ENCODE data around the gene PDE4B.

PDE4B gene

DNA sequence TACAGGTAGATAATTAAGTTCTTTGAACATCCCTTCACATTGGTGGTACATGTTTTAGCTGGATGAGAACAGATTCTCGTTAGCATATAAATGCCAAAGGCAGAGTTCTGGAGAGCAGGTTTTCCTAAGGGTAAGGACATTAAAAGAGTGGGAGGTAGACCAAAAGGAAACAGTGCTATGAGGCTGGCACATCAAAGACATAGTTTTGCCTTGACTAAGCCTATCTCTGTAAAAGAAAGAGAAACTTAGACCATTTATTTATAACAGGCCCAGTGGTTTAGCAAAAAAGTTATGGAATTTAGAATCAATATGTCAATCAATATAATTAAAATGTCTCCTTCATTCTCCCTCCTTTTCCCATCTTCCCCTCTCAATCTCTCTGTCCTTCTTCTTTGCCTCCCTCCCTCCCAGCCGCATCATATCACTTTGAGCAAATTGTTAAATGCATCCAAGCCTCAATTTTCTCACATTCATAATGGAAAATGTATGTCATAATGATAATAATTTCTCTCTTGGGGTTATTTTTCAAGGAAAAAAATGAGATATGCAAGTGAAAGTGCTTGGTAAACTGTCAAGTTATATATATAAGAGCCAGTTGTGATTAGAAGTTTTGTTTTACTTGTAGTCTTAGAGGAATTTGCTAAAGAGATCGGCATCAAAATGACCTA is 531.4 kb downstream of the PDE4B start:
- peak; percentile 31 for DNase-seq

DNA sequence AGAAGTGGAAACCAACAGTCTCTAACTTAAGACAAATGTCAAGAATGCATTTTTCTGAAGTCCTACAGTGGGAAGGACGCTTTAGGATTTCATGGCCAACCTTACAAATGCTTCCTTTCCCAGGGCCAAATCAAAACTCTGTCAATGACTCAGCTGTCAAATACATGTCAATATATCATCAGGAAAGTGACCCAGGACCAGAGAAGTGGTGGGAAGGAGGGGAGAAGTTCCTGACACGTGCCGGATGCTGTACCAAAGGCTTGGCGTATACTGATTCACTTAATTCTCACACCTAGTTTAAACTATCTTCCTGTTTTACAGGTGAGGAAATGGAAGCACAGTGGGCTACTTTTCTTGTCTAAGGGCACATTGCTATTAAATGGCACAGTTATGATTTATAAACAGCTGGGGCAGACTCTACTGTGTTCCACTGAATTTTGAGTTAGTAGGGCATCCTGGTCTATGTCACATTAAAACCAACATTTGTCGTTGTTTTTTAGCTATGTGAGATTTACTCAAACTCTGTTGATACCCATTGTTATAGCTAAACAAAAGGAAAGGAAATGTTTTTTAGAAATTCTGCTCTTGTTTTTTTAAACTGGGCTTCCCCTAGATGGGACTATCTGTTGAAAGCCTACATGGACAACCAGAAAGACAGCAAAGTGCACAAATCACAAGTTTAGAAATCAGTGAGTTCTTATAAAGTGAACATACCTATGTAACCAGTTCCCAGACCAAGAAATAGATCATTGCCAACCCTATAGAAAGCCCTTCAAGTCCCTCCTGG is 533.1 kb downstream of the PDE4B start:
- DNase-seq: no peak

DNA sequence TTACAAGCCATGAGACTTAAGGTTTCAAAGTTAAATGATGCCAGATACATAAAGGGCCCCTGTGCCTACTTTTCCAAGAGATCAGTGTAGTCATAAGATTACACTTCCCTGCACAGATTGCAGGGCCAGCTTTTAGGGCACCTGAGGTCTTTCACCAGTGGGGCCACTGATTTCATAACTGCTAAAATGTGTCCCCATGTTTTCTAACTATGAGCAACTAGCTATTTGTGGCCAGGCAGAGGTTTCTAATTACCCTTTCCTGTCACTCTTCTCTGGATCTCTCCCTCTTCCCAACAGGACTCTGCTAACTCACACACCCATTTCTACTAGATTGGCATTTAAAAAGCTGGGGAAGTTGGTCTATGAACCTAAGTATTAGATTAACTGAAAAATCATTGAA is 534.2 kb downstream of the PDE4B start:
- DNase-seq: no peak

DNA sequence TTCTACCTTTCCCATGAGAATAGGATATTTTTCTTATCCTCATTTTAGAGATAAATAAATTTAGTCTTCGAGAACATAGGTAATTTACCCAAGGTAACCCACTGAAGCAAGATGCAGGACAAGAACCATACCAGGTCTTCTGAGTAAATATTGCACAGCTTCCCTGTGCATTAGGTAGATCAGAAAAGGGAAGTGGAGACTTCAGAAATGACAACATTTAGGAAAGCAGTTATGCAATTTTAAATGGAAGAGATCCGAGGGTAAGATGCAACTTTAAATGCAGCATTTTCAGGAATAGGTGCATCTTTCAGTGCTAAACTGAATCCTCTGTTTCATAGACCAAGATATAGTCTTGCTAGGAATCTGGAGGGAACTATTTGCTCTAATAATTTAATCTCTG is 534.9 kb downstream of the PDE4B start:
- no peak for DNase-seq

DNA sequence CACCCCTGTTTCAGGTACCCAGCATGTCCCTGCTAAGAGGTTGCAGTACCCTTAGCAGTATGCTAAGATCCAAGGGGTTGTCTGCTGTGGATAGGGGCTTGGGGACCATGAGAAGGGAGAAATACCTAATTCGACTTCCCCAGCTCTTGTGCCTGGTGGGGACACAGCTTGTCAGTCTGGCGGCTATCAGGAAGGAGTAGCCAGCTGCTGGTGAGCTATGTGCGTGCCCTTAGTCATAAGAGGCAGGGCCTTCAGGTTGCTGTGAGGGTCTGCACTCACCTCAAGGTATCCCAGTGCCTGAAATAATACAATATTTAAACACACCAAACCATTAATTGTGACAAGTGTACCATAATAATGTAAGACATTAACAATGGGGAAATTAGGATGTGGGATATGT is 536.2 kb downstream of the PDE4B start:
- DNase-seq: no peak

DNA sequence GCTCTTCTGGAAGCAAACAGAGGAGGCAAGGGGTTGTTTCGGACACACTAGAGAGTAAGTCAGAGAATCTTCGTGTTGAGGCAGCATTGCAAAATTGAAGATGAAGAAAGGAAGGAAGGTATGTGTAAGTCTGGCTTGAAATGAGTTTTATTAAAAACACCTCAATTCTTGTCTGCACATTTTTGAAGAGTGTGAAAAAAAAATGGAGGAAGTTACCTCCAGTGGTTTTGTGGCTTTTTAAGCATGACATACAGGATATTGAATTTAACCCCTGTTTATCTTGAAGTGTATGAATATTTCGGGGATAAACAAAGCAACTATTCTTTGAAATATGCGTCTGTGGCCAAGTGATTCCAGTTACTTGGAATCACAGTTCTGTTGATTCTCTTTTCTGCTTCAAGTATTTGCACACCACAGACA is 538.0 kb downstream of the PDE4B start:
- peak; percentile 70 for DNase-seq

DNA sequence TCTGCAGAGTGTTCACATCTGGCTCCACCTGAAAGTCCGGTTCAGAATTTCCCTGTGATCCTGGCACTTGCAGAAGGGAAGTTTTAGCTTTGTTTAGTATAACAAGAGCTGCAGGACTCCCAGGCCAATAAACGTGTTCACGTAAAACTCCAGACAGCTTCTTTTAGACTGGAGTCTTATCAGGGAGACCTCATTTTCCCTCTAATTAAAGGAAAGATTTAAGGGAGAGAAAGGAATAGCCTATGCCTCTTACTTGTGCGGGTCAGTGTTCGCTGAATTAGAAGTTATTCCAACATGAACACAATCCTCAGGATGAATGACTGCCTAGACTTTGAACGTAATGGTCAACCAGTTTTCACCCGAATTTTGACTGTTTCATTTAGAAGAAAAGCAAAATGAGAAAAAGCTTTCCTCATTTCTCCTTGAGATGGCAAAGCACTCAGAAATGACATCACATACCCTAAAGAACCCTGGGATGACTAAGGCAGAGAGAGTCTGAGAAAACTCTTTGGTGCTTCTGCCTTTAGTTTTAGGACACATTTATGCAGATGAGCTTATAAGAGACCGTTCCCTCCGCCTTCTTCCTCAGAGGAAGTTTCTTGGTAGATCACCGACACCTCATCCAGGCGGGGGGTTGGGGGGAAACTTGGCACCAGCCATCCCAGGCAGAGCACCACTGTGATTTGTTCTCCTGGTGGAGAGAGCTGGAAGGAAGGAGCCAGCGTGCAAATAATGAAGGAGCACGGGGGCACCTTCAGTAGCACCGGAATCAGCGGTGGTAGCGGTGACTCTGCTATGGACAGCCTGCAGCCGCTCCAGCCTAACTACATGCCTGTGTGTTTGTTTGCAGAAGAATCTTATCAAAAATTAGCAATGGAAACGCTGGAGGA is 539.2 kb downstream of the PDE4B start:
- DNase-seq: peak; percentile 84

DNA sequence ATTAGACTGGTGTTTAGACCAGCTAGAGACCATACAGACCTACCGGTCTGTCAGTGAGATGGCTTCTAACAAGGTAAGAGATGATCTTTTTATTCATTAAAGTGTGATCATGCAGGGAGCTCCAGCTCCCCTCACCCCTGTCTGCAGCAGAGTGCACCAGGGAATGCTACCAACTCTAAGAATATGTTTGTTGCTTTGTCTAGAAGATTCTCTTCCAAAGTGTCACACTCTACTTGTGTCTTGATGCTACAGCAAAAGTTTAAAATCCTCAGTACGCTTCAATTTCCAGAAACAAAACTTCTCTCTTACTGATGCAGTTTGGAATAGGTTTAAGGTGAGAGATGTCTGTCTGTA is 539.8 kb downstream of the PDE4B start:
- no peak for DNase-seq

DNA sequence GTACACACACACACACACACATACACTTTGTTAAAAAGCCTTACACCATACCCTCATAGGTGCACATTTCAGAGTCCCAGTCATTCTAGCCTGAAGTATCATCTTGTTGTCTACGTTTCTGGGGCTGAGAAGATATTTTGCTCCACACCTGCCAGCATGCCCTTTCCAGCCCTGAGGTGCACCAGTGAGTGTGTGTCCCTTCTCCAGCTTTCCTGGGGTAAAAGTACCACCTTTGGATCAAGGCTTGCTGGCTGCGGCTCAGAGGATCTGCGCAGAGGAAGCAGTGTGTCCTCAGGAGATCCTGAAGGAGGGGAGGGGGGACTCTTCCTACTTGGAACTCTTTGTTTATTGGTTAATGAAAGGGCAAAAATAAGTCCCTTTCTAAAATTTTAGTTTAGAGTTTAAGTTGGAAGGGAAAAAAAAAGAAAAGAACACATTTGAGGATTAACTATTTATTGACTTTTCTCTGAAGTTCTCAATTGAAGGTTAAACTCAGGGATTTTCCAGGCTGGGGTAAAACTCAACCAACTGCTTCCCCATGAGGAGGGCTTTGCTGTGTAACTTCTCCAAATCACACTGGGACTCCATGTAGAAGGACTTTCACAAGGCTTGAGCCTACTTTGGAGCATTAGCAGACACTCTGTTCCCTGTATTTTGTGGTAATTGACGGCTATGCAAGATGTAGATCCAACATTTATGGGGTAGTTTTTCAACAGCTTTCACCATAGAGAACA is 540.9 kb downstream of the PDE4B start:
- no peak for DNase-seq

DNA sequence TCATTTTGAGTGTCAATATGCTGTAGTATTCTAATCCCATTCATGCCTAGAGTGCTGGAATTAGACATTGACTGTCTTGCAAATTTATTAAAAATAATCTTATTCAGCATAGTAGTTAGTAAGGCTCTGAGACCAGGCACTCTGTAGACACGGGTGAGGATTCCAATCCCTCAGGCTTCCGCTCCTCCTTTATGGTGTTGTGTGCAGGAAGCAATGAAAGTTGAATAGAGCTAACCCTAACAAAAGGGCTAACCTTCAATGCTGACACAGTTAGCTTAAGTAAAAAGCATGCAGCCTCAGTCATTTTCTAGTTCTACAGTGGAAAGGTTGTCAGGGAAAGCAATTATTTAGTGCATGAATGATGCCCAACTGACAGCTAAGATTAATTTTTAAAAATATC is 541.6 kb downstream of the PDE4B start:
- no peak for DNase-seq

DNA sequence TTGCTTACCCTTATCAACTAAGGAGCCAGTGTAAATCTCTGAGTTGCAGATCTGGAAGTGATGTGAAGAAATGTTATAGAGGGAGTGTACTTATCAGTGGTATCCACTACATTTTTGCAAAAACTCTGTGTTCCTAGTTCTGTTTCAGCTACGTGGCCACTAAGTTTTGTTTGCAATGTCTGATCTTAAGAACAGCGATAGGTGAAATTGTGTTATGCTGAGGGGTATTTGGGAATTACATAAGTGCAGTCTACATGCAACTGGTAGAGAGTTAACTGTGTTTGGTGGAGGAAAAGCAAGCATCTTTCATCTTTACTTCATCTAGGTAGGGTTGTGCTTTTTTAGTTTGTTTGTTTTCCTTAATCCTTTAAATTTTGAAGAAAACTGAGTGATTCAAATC is 542.4 kb downstream of the PDE4B start:
- no peak for DNase-seq

DNA sequence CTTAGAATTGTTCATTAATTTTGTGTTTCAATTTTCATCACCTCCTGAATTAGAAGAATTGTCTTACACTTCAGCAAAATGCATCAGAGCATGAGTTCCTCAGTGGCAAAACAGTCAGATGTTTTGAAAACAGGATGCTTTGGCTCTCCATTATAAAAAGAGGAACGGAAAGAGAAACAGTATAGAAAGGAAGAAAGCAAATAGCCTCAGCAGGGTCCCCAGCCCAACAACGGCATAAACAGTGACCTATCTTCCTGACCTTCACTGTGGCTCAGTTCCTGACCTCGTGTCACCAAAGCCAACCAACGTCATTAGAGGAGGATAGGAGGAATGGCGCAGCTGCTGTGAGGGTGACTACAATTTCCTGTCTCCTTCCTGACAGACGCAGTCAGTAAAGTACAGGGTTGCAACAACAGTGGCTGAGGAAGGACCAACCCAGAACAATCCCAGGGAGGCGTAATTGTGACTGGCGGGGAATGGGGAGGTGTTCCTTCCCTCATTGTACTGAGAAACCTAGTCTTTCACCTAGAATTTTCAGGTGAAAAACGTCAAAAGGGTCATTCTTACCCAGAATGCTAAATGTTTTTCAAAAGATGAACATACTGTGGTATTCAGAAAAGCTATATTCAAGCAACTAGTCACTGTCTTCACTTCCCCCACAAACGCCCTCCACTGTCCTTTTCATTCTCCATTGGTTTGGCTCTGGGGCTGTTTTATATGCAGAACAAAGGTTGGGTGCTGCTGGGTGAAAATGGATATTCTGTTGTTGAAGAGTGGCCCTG is 543.4 kb downstream of the PDE4B start:
- DNase-seq: no peak

DNA sequence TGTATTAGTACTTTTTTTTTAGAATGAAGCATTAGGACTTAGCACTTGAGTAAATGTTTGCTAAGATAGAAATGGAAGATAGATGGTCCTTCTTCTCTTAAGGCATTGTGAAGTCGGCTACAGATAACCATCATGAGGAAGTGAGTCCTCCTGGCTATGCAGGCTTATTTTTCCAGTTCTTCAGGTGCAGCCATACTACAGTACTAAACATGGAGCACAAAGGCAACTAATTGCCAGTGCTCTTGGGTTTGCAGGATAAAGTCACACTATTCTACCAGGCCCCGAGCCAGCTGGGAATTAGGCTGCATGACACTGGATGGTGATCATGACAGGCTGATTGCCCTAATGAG is 543.9 kb downstream of the PDE4B start:
- DNase-seq: no peak

DNA sequence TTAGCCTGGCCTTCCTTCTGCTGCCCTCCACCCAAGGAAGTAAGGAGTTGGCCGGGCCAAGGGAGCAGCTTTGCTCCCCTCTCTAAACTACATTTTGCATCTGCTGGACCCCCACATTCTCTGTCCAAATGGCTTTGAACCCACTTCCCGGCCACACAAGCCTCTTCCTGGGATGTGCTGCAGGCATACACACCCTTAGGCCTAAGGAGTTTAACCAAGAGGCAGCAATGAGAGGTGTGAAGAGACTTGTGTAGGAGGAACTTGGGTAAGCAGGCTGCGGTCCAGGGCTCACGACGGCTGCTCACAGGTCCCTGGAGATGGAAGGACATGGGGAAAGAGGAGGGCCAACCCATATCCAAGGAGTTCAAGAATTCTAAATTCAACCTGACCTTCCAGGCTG is 544.6 kb downstream of the PDE4B start:
- no peak for DNase-seq

DNA sequence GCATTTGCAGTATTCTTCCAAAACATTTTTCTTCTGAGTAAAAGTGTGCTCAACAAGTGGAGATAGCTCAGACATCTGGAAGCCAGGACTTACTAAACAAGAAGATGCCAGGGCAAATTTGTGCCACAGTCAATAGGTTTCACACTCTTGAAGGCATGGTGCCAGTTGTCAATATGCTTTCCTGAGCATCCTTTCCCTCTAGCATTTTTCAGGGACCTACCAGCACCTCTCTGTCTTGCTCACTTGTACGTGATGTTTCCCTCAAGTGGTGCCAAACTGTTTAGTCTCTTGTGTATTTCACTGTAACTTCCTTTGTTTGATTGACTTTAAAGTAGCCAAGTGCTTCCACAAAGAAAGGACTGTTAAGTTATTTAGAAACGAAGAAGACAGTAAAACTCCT is 547.2 kb downstream of the PDE4B start:
- no peak for DNase-seq

DNA sequence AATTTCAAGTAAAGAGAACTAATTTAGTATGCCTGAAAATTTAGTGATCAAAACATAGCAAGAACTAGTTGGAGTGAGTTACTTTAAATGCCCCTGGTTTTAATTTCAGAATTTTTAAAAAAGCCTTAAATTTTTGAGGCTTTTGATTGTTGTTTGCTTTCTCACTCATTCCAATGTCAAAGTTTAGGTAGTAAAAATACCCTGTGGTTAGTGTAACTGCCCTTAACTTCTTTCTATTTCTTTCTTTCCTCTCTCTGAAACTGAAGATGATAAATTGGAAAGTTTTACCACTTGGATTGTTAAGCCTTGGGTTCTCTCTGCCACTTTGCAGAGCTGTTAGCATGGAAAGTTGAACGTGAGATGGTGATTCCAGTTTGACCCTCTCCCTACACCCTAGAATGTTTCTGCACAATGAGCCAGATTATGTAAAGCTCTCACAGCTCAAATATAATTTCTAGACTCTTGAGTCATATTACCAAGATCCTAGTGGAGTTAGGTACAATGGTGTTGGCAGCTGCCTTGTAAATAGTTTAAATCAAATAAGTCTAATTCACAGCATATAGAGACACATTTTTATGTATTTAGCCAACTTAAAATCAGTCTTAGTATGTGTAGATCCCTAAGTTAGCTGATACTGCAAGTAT is 548.9 kb downstream of the PDE4B start:
- no peak for DNase-seq

DNA sequence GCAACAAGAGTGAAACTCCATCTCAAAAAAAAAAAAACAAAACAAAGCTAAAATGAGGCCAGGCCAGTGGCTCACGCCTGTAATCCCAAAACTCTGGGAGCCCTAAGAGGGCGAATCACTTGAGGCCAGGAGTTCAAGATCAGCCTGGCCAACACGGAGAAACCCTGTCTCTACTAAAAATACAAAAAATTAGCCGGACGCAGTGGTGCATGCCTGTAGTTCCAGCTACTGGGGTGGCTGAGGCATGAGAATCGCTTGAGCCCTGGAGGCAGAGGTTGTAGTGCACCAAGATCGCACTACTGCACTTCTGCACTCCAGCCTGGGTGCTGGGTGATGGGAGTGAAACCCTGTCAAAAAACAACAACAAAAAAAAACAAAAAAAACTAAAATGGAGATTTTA is 550.0 kb downstream of the PDE4B start:
- DNase-seq: no peak

DNA sequence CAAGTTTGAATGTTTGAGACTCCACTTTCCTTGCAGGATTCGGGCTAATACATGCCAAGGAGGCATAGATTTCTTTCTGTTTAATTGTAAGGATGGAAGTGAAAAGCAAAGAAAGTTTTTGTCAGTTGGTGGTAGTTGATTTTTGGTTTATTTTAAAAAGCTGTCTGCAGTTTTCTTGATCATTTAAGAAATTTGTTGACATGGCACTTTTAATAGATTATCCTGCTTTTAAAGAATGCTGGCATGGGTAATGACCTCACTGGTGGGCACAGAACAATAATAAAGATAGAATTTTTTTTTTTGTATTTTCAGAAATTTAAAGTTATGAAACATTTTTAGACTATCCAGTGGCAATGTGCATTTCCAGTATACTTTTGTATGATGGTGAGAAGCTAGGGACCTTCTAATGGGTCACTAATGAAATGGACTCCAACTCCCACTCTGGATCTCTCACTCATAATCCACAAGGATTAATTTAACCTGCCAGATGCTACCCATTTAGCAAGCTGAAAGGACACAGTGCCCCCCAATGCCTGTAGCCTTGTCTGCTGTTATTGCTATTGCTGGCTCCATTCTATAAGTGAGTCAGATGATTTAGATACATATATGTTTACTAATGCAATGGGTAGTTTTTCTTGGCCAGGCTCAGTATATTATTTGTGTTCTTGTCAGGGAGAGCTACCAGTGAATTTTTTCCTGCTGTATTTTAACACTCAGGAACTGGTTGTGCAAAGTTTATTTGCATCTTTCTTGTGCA is 551.1 kb downstream of the PDE4B start:
- DNase-seq: no peak

DNA sequence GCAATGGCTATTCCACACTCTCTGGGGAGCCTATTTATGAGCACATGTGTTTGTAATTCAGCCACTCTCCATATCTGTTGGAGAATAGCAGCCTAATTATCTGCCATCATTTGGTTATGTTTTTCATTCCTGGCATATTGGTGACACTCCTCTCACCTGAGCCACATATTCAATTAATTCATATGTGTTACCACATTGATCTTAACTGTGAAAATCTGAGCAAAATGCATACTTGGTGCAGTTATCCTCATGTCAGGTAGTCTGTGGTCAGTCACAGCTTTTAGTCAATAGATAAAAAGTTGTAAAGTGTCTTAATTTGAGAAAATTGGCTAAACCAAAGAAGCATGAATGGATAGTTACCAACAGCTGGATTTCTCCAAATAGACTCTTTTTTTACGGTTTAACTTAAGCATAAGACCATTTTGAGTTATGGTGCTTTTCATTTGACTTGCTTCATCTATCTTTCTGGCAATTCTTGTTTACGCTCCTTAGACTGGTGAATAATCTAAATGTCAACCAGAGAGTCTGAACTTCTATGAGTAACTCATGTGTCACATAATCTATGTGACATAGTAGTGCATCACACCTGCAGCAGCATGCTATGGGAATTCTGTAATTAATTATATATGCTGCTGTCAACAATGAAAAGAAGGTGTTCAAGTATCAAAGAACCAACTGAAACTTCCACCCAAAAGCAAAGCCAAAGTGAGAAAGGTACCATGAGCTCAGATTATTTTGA is 553.5 kb downstream of the PDE4B start:
- no peak for DNase-seq

DNA sequence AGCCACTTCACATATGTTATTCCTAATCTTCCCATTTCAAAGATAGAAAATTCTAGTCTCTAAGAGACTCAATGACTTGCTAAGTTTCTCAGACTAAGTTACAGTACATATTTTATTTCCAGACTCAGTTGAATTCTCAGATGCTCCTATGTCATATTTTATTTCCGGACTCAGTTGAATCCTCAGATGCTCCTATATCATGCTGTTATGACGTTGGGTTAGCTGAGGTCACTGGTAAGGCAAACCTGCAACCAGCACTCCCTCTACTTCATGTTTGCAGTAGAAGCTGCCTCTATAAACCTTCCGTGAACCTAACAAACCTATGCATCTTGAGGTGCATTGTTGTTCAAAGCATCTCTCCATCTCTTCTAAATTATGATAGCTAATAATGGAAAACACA is 554.2 kb downstream of the PDE4B start:
- no peak for DNase-seq
